SK-N-MC (cell line): ENCODE measurements around the gene TUBGCP3.

ENCODE experiments used
- DNase-seq: peaks from one replicate; pipeline ENCODE4 v3.0.0-alpha.2; 2011; ENCODE audit warnings: low read depth, low spot score
- H3K27ac ChIP-seq: fragments of 200-600 bp; sonication (generic); 2 replicates; pipeline ENCODE4 v1.5.1; 2016; ENCODE audit warnings: mixed run types
- H3K36me3 ChIP-seq: fragments of 200-600 bp; sonication (generic); 2 replicates; pipeline ENCODE4 v1.6.1; 2017; ENCODE audit warnings: antibody characterized with exemption, low read length, mixed read lengths; ENCODE audit not compliant: insufficient read depth
- H3K4me3 ChIP-seq: fragments of 200-600 bp; sonication (generic); 2 replicates; pipeline ENCODE4 v1.5.1; 2016
- H3K9ac ChIP-seq: fragments of 200-600 bp; sonication (generic); 2 replicates; pipeline ENCODE4 v1.8.0; 2017; ENCODE audit warnings: mixed run types, mixed read lengths; ENCODE audit not compliant: insufficient read length
- H3K9me3 ChIP-seq: fragments of 200-600 bp; sonication (generic); 2 replicates; pipeline ENCODE4 v1.6.1; 2017; ENCODE audit warnings: low read depth, mild to moderate bottlenecking, antibody characterized with exemption, low read length, moderate library complexity, mixed read lengths
- EZH2 ChIP-seq: fragments of 200-600 bp; sonication (generic); IDR thresholded peaks from one replicate; pipeline ENCODE4 v1.6.1; 2017; ENCODE audit warnings: antibody characterized with exemption
- FOXP2 ChIP-seq: optimal IDR thresholded peaks from 2 replicates; pipeline ENCODE3; 2011; ENCODE audit warnings: mild to moderate bottlenecking, moderate library complexity; ENCODE audit not compliant: insufficient read depth; ENCODE audit errors: extremely low read length, control extremely low read depth
- POLR2AphosphoS5 ChIP-seq: IDR thresholded peaks from 2 replicates; pipeline ENCODE4 v1.6.1; 2012; ENCODE audit warnings: mild to moderate bottlenecking, low read depth, low read length, borderline replicate concordance

TUBGCP3 gene

DNA sequence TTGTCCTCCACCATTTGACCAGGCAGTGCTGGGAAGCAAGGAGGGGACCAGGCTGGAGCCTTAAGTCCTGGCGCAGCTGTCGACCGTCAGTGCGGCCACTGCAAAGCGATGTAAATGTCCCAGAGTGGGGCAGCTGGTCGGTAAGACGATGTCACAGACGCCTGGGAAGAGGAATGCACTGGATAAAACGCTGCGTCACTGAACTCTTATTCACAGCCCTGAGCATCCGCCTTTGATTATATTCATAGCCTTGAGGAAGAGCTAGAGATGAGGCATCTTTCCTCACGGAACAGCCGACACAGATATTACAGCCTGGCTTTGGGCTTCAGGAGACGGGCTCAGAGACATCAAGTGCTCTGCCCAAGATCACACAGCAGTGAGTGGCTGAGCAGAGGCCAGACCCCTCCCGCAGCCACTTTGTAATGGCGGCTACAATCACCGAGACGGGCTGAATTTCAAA lies 17.6 kb upstream of the TUBGCP3 start:
- H3K27ac ChIP-seq: peak overlapping the region; percentile 81; the same call in 1 of the 2 replicates
- TF ChIP-seq EZH2 (no peak), FOXP2 (no peak), POLR2AphosphoS5 (no peak)
- peak overlapping the region; percentile 92 for H3K4me3 ChIP-seq
- H3K9me3 ChIP-seq: no peaks in the 10 kb centered on the region
- H3K36me3 ChIP-seq: no peaks in the 10 kb centered on the region
- H3K9ac ChIP-seq: peak overlapping the region; percentile 77
- no peak for DNase-seq

DNA sequence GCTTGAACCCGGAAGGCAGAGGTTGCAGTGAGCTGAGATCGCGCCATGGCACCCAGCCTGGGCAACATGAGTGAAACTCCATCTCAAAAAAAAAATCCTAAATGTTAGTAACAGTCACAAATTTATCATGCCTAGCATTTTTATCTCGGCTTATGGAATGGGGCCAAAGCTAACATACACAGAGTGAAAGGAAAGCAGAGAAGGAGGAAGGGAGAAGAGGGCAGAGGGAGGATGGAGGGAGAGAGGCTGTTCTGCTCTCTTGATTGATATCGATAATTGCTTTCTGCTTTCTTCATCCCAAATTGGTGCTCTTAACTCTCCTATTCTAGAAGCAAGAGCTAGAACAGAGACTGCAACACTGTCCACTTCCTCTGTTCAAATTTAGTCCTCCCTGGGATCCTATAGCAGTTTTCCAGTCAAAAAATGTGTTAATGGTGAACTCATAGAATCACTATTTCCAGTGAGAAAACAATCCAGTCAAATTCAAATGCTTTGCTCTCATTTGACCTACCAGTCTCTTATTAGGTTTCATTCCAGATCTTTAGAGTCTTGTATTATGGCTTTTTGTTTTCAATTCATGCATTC lies 15.8 kb upstream of the TUBGCP3 start:
- TF ChIP-seq POLR2AphosphoS5 (no peak), FOXP2 (no peak), EZH2 (no peak)
- DNase-seq: no peak
- no peaks in the 10 kb centered on the region for H3K36me3 ChIP-seq
- H3K9ac ChIP-seq: no peak overlapping the region
- no peaks in the 10 kb centered on the region for H3K9me3 ChIP-seq
- H3K4me3 ChIP-seq: no peak overlapping the region
- no peak overlapping the region for H3K27ac ChIP-seq

DNA sequence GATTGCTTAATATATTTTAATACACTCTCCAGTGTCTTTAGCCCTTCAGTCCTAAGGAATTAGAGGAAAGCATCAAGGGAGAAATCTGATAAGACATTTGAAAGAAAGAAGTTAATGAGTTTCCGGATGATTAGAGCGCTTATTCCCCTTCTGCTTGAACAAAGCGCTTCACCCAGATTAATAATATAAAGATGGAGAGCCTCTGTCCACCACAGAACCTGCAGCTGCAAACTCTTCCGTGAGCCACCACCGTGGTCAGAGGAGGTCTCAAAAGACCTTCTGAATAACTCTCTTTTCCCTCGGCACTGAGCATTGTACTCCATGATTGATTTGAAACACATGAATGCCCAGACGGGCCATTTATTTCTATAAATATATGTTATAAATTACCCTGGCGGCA lies 14.2 kb upstream of the TUBGCP3 start:
- Histone ChIP-seq H3K36me3 (no peaks in the 10 kb centered on the region), H3K9me3 (no peaks in the 10 kb centered on the region), H3K9ac (no peak overlapping the region), H3K27ac (no peak overlapping the region), H3K4me3 (no peak overlapping the region)
- TF ChIP-seq FOXP2: no peak
- TF ChIP-seq POLR2AphosphoS5: no peak
- no peak for DNase-seq

GRCh38 chr13:112601371-112601770 lies 13.4 kb upstream of the TUBGCP3 start:
- H3K4me3 ChIP-seq: no peak overlapping the region
- no peaks in the 10 kb centered on the region for H3K9me3 ChIP-seq
- H3K36me3 ChIP-seq: no peaks in the 10 kb centered on the region
- no peak overlapping the region for H3K27ac ChIP-seq
- no peak for DNase-seq
- TF ChIP-seq FOXP2: no peak
- no peak for TF ChIP-seq EZH2
- no peak for TF ChIP-seq POLR2AphosphoS5
- H3K9ac ChIP-seq: no peak overlapping the region

DNA sequence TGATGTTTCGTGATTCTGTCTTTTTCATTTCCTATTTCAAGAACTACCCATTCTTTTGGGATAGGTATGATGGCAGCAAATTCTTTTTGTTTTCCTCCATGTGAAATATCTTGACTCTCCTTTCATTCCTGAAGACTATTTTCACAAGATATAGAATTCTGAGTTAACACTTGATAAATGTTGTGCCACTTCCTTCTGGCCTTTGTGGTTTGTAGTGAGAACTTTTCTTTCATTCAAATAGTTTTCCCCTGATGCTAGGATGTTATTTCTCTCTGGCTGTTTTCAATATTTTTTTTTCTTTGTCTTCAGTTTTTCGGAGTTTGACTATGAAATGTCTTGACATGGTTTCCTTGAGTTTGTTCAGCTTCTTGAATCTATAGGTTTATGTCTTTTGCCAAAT lies 8.3 kb upstream of the TUBGCP3 start:
- no peak overlapping the region for H3K4me3 ChIP-seq
- no peaks in the 10 kb centered on the region for H3K36me3 ChIP-seq
- TF ChIP-seq POLR2AphosphoS5 (no peak), FOXP2 (no peak), EZH2 (no peak)
- DNase-seq: no peak
- no peak overlapping the region for H3K9ac ChIP-seq
- H3K27ac ChIP-seq: no peak overlapping the region
- no peaks in the 10 kb centered on the region for H3K9me3 ChIP-seq

- H3K4me3 ChIP-seq: no peak overlapping the region
- no peak overlapping the region for H3K9ac ChIP-seq
- H3K27ac ChIP-seq: no peak overlapping the region
- H3K36me3 ChIP-seq: no peaks in the 10 kb centered on the region
- no peak for DNase-seq
- no peaks in the 10 kb centered on the region for H3K9me3 ChIP-seq
- TF ChIP-seq EZH2: no peak
- TF ChIP-seq FOXP2: no peak
- no peak for TF ChIP-seq POLR2AphosphoS5
Observed at GRCh38 chr13:112592647-112593046, 4.7 kb upstream of the TUBGCP3 start.

- Histone ChIP-seq H3K27ac (no peak overlapping the region), H3K9ac (no peak overlapping the region), H3K9me3 (no peaks in the 10 kb centered on the region), H3K4me3 (no peak overlapping the region), H3K36me3 (no peaks in the 10 kb centered on the region)
- DNase-seq: no peak
- TF ChIP-seq EZH2 (no peak), FOXP2 (no peak), POLR2AphosphoS5 (no peak)
Observed at GRCh38 chr13:112592181-112592580, 4.2 kb upstream of the TUBGCP3 start.

- no peak for DNase-seq
- H3K36me3 ChIP-seq: peaks cover 13% of the 10 kb centered on the region
- H3K9me3 ChIP-seq: no peaks in the 10 kb centered on the region
- H3K27ac ChIP-seq: peak overlapping the region; percentile 90
- peak overlapping the region; percentile 96 for H3K4me3 ChIP-seq
- H3K9ac ChIP-seq: peak overlapping the region; percentile 97
- no peak for TF ChIP-seq EZH2
- TF ChIP-seq POLR2AphosphoS5: no peak
- TF ChIP-seq FOXP2: no peak
Observed at GRCh38 chr13:112588490-112589297, 741 bp upstream of the TUBGCP3 start.

DNA sequence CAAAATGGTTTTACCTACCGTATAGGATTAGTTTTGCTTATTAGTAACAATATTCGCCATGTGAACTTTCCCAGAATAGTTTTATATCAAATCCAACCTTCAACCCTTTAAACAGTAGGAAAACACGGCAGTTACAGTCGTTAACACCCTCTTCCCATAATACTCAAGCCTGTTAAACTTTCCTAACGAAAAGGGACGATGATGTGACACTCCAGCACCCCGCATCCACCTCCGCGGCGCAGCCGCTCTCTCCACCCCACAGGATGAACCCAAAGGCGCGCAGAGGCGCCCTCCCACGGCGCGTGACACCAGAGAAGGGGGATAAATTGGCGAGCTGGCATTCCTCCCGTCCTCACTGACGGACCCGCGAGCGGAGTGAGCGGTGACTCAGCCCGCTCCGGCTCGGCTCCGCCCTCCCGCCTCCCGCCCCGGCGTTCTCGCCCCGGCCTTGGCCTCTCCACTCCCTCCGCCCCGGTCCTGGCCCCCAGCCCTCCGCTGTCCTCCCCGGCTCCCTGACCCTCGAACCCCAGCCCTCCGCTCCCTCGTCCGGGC lies 665 bp downstream of the TUBGCP3 start:
- peak; percentile 32; the same call in 1 of the 2 replicates for TF ChIP-seq POLR2AphosphoS5
- TF ChIP-seq FOXP2: no peak
- Histone ChIP-seq H3K4me3 (peak overlapping the region; percentile 96), H3K9me3 (no peaks in the 10 kb centered on the region), H3K36me3 (peaks cover 20% of the 10 kb centered on the region), H3K9ac (peak overlapping the region; percentile 97), H3K27ac (peak overlapping the region; percentile 90)
- no peak for DNase-seq
